H1 (cell line): Measurements from ENCODE around the gene EVX2. TPM values are rescaled to one million over a fixed set of nuclear protein-coding genes. Genes with fewer than 3 reads are reported as not detected.

Source experiments
- CTCF ChIA-PET: fragments of 300-600 bp; sonication (Branson Sonifier 250); formaldehyde crosslinking; loops from one replicate; lab custom pipeline; 2021; ENCODE audit not compliant: partially characterized antibody; lab: Charles Lee
- POLR2A ChIA-PET: fragments of 300-600 bp; sonication (Branson Sonifier 250); formaldehyde crosslinking; loops from one replicate; lab custom pipeline; 2021; ENCODE audit warnings: inconsistent platforms; ENCODE audit not compliant: partially characterized antibody; lab: Charles Lee
- DNase-seq, 2 experiments: peaks; one replicate each; pipeline versions ENCODE4 v3.0.0 to v3.0.0-alpha.2; 2010 to 2022; ENCODE audit warnings: low spot score in 2 of 2, low read depth in 1 of 2, mixed read lengths in 1 of 2
- FAIRE-seq: peaks from 2 replicates; lab custom pipeline; 2011; peaks lifted over from hg19 to GRCh38; lab: Jason Lieb, UNC
- H2AFZ ChIP-seq: 2 replicates; pipeline ENCODE4 v1.8.1; 2012; ENCODE audit warnings: low read length, inconsistent platforms
- H2AK5ac ChIP-seq: 2 replicates; pipeline ENCODE4 v1.6.1; 2013; ENCODE audit warnings: low read depth, low read length
- H2BK120ac ChIP-seq: replicated peaks from 2 replicates; pipeline ENCODE3; 2013; ENCODE audit warnings: low read depth, low read length, inconsistent platforms
- H2BK12ac ChIP-seq: 2 replicates; pipeline ENCODE4 v1.6.1; 2013; ENCODE audit warnings: low read depth, low read length
- H2BK15ac ChIP-seq: 2 replicates; pipeline ENCODE4 v1.6.1; 2013; ENCODE audit warnings: low read length
- H2BK20ac ChIP-seq: 2 replicates; pipeline ENCODE4 v1.6.1; 2013; ENCODE audit warnings: low read length
- H2BK5ac ChIP-seq: 2 replicates; pipeline ENCODE4 v1.6.1; 2013; ENCODE audit warnings: low read depth, low read length
- H3K14ac ChIP-seq: 2 replicates; pipeline ENCODE4 v1.6.1; 2013; ENCODE audit warnings: inconsistent platforms; ENCODE audit not compliant: insufficient read length
- H3K18ac ChIP-seq: 2 replicates; pipeline ENCODE4 v1.6.1; 2013; ENCODE audit warnings: low read length; ENCODE audit errors: extremely low read depth
- H3K23ac ChIP-seq: 2 replicates; pipeline ENCODE4 v1.6.1; 2013; ENCODE audit warnings: inconsistent platforms; ENCODE audit not compliant: insufficient read length
- H3K23me2 ChIP-seq: 2 replicates; pipeline ENCODE4 v1.6.1; 2013; ENCODE audit warnings: low read depth, low read length
- H3K27ac ChIP-seq: 2 replicates; pipeline ENCODE4 v1.6.1; 2011; ENCODE audit warnings: low read depth, low read length, inconsistent platforms
- H3K27me3 ChIP-seq, 4 experiments: replicated peaks in 1 of 4; 1 replicate in 1 of 4; 2 replicates in 3 of 4; pipeline versions ENCODE4 v1.6.1 to v1.8.1; 2011 to 2013; ENCODE audit warnings: low read length in 3 of 4, mild to moderate bottlenecking in 3 of 4, inconsistent platforms in 2 of 4, mixed read lengths in 2 of 4, moderate library complexity in 1 of 4; ENCODE audit not compliant: control insufficient read depth in 3 of 4, insufficient read depth in 3 of 4; ENCODE audit errors: extremely low read depth in 1 of 4
- H3K36me3 ChIP-seq, 4 experiments: 2 replicates each; pipeline versions ENCODE4 v1.6.1 to v1.8.1; 2011 to 2013; ENCODE audit warnings: mild to moderate bottlenecking in 4 of 4, low read length in 3 of 4, moderate library complexity in 2 of 4, control low read depth in 1 of 4, inconsistent platforms in 1 of 4; ENCODE audit not compliant: insufficient read depth in 4 of 4, control insufficient read depth in 2 of 4
- H3K4ac ChIP-seq: replicated peaks from 2 replicates; pipeline ENCODE3; 2013; ENCODE audit warnings: low read length, low read depth, mixed read lengths, inconsistent platforms; ENCODE audit not compliant: insufficient read length
- H3K4me1 ChIP-seq, 4 experiments: replicated peaks in 1 of 4; 1 replicate in 1 of 4; 2 replicates in 3 of 4; pipeline versions ENCODE4 v1.6.1 to v1.8.1; 2011 to 2013; ENCODE audit warnings: low read length in 3 of 4, inconsistent platforms in 2 of 4, mixed read lengths in 1 of 4; ENCODE audit not compliant: insufficient read depth in 4 of 4, control insufficient read depth in 3 of 4
- H3K4me2 ChIP-seq, 2 experiments: 2 replicates each; pipeline versions ENCODE4 v1.6.1 to v1.8.1; 2011 to 2013; ENCODE audit warnings: low read depth in 2 of 2, low read length in 2 of 2, control low read depth in 1 of 2, inconsistent platforms in 1 of 2, mild to moderate bottlenecking in 1 of 2; ENCODE audit not compliant: insufficient read depth in 1 of 2
- H3K4me3 ChIP-seq, 4 experiments: fragments of 200-600, 300-600 bp in 1 of 4; sonication (generic), shearing (Covaris generic), sonication (Bioruptor Twin) in 1 of 4; 2 replicates each; pipeline versions ENCODE4 v1.5.1 to v1.8.1; 2011 to 2016; ENCODE audit warnings: low read length in 4 of 4, low read depth in 3 of 4, control low read depth in 2 of 4, inconsistent platforms in 2 of 4, mild to moderate bottlenecking in 2 of 4, mixed read lengths in 1 of 4, moderate library complexity in 1 of 4; ENCODE audit not compliant: insufficient read depth in 2 of 4; ENCODE audit errors: extremely low read depth in 1 of 4
- H3K56ac ChIP-seq: replicated peaks from 2 replicates; pipeline ENCODE3; 2013; ENCODE audit warnings: low read depth, mild to moderate bottlenecking, mixed read lengths, low read length, inconsistent platforms; ENCODE audit not compliant: insufficient read length
- H3K79me1 ChIP-seq: 2 replicates; pipeline ENCODE4 v1.6.1; 2013; ENCODE audit warnings: low read depth, low read length, control low read depth
- H3K79me2 ChIP-seq, 2 experiments: 2 replicates each; pipeline versions ENCODE4 v1.6.1 to v1.8.1; 2012 to 2013; ENCODE audit warnings: low read length in 2 of 2, mild to moderate bottlenecking in 2 of 2, inconsistent platforms in 1 of 2; ENCODE audit not compliant: insufficient read depth in 2 of 2, control insufficient read depth in 1 of 2
- H3K9ac ChIP-seq, 4 experiments: replicated peaks in 1 of 4; 1 replicate in 1 of 4; 2 replicates in 3 of 4; pipeline versions ENCODE4 v1.6.1 to v1.8.1; 2011 to 2013; ENCODE audit warnings: low read depth in 3 of 4, low read length in 3 of 4, control low read depth in 2 of 4, mild to moderate bottlenecking in 2 of 4, moderate library complexity in 2 of 4, inconsistent platforms in 1 of 4; ENCODE audit errors: extremely low read depth in 1 of 4
- H3K9me3 ChIP-seq, 2 experiments: 2 replicates each; pipeline versions ENCODE4 v1.6.1 to v1.8.1; 2012 to 2013; ENCODE audit warnings: mild to moderate bottlenecking in 2 of 2, moderate library complexity in 2 of 2, control low read depth in 1 of 2, inconsistent platforms in 1 of 2, low read depth in 1 of 2, low read length in 1 of 2, mixed read lengths in 1 of 2; ENCODE audit not compliant: insufficient read depth in 2 of 2
- H4K20me1 ChIP-seq, 2 experiments: replicated peaks in 1 of 2; 2 replicates each; pipeline versions ENCODE3 to v1.8.1; 2011 to 2013; ENCODE audit warnings: inconsistent platforms in 2 of 2, low read length in 2 of 2, mild to moderate bottlenecking in 1 of 2; ENCODE audit not compliant: insufficient read depth in 2 of 2, control insufficient read depth in 1 of 2
- H4K5ac ChIP-seq: 2 replicates; pipeline ENCODE4 v1.6.1; 2013; ENCODE audit warnings: low read length, low read depth, mixed read lengths, inconsistent platforms; ENCODE audit not compliant: insufficient read length
- H4K8ac ChIP-seq: 2 replicates; pipeline ENCODE4 v1.8.0; 2013; ENCODE audit warnings: mild to moderate bottlenecking, moderate library complexity, low read length, inconsistent platforms; ENCODE audit not compliant: insufficient read depth; ENCODE audit errors: extremely low read depth
- H4K91ac ChIP-seq: replicated peaks from 2 replicates; pipeline ENCODE3; 2013; ENCODE audit warnings: low read length, mixed read lengths, inconsistent platforms; ENCODE audit not compliant: insufficient read length
- ASH2L ChIP-seq: fragments of 200-600, 300-600 bp; sonication (generic); IDR thresholded peaks from one replicate; pipeline ENCODE4 v1.7.1; 2017; ENCODE audit warnings: low read length
- CHD1 ChIP-seq: IDR thresholded peaks from 2 replicates; pipeline ENCODE4 v1.6.1; 2012; ENCODE audit warnings: low read depth, low read length, improper control_type of control experiment
- CHD2 ChIP-seq: IDR thresholded peaks from 2 replicates; pipeline ENCODE4 v1.6.1; 2012; ENCODE audit warnings: low read length, improper control_type of control experiment
- CREB1 ChIP-seq: IDR thresholded peaks from 2 replicates; pipeline ENCODE4 v1.6.1; 2012; ENCODE audit warnings: inconsistent platforms
- E2F6 ChIP-seq: IDR thresholded peaks from 2 replicates; pipeline ENCODE4 v1.6.1; 2012; ENCODE audit warnings: inconsistent platforms
- FOSL1 ChIP-seq: IDR thresholded peaks from 2 replicates; pipeline ENCODE4 v1.6.1; 2011; ENCODE audit warnings: mild to moderate bottlenecking, low read depth, low read length, moderate library complexity; ENCODE audit not compliant: insufficient read depth
- HDAC2 ChIP-seq, 2 experiments: fragments of 300-600 bp in 1 of 2; sonication (generic) in 1 of 2; IDR thresholded peaks; 2 replicates each; pipeline ENCODE4 v1.6.1; 2011 to 2012; ENCODE audit warnings: low read depth in 2 of 2, low read length in 2 of 2, mild to moderate bottlenecking in 2 of 2, moderate library complexity in 2 of 2, borderline replicate concordance in 1 of 2, inconsistent platforms in 1 of 2
- HDAC6 ChIP-seq: IDR thresholded peaks from one replicate; pipeline ENCODE4 v1.7.1; 2012; ENCODE audit warnings: low read depth, mild to moderate bottlenecking, inconsistent platforms, low read length, moderate library complexity
- SP2 ChIP-seq: IDR thresholded peaks from 2 replicates; pipeline ENCODE4 v1.6.1; 2012; ENCODE audit warnings: mild to moderate bottlenecking, low read length, inconsistent platforms
- SUZ12 ChIP-seq: fragments of 200-600 bp; sonication (generic); IDR thresholded peaks from 2 replicates; pipeline ENCODE4 v1.6.1; 2012; ENCODE audit warnings: mild to moderate bottlenecking, inconsistent platforms, low read length, moderate library complexity, mixed read lengths
- TBP ChIP-seq: IDR thresholded peaks from 2 replicates; pipeline ENCODE4 v1.6.1; 2011; ENCODE audit warnings: low read depth, low read length, improper control_type of control experiment
- WGBS, 2 experiments: shearing (Covaris generic) in 1 of 2; methylation state at CpG; one replicate each; pipeline versions ENCODE4 v1.1.6 to v1.1.7; 2013 to 2015; ENCODE audit warnings: low lambda C conversion rate in 2 of 2, mixed read lengths in 2 of 2, inconsistent platforms in 1 of 2, low coverage in 1 of 2, missing lambda C conversion rate in 1 of 2; ENCODE audit not compliant: insufficient replicate concordance in 2 of 2, insufficient coverage in 1 of 2, insufficient read length in 1 of 2; ENCODE audit errors: extremely low coverage in 1 of 2, missing lambda C conversion rate in 1 of 2; 5-methylcytosine and 5-hydroxymethylcytosine counted together
- polyA plus RNA-seq, 7 experiments: library from polyadenylated mRNA; depleted of rRNA in 3 of 7; stranded (reverse) in 5 of 7; unstranded in 2 of 7; fragments of >200 nt in 5 of 7; fragments of 200-250 nt in 2 of 7; gene quantifications; 1 replicate in 5 of 7; 2 replicates in 1 of 7; 4 replicates in 1 of 7; pipeline versions ENCODE4 v1.2.1 to v1.2.3, GENCODE V29; 2011 to 2013; ENCODE audit warnings: missing spikeins in 2 of 7, mixed read lengths in 2 of 7
- total RNA-seq: library from RNA; stranded (reverse); fragmentation: NEBNext Ultra II Directional; extraction: Animal tissue kit (Norgen Biotek cat#: 25700); gene quantifications from 2 replicates; pipeline ENCODE4 v1.2.1, GENCODE V29; 2021

The EVX2 gene
- total and polyA plus RNA-seq, 2 of the 8 experiments (the other 6 are each of a cell fraction or from before 2014, with no cell fraction given) = not detected

DNA sequence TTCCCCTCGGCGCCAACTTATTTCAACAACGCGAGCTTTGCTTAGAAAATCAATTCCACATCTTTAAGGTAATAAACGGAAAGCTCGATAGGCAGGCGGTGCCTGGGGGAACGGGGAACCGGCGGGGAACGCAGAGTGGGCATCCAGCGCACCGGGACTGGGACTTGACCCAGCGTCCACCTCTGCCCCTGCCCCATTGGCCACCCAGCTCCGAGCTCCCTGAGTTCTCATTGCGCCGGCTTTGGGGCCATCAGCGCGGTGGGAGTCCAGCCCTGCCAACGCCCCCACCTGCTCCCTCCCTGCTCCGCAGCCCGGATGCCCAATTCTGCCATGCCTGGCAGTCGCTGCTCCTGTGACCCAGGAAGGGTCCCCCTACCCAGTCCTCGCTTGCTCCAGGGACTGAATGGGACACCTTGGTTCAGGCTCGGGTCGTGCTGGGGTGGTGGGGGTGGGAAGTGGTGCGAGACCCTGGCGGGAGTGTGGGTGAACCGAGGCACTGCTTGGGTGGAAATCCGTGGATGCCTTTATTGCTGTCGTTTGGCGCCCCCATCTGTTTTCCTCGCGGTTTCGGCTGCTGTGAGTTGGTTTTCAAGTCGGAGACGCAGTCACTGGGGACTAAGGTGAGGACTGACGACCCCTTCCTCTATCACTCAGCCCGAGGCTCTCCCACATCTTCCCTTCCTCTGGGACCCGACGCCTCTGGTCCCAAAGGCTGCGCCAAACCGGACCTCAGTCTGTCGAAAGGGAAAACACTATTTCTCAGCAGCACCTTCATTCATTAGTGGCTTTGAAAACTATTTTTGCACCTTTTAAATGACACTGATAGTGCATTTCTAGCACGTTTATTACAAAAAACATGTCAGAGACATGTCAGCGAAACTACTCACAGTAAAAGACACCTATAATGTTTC lies 2.4 kb upstream of the EVX2 start:
- no peak overlapping the region for H3K9ac ChIP-seq
- peaks cover 15 to 35% of the 10 kb centered on the region in 2 experiments for H4K20me1 ChIP-seq
- H3K9me3 ChIP-seq = no peaks in the 10 kb centered on the region
- H3K4ac ChIP-seq = no peak overlapping the region
- H3K18ac ChIP-seq = no peak overlapping the region
- FAIRE-seq = no peak
- H2BK15ac ChIP-seq = no peak overlapping the region
- CTCF ChIA-PET = interaction anchor here (0.7 to 7.8 kb wide), 25 partner anchors 10 to 833 kb away, joined by 3 to 130 read pairs (median 3); partner anchors contain the start of gene HOXD12
- 4% methylated on average over 45 of the region's 46 CpGs; no CpG with 5 or more reads in 1 of the 2 experiments for WGBS, 2 experiments
- H4K91ac ChIP-seq = no peak overlapping the region
- H3K4me2 ChIP-seq = peak overlapping the region; percentile 4 to 69
- H3K27ac ChIP-seq = no peak overlapping the region
- H2BK20ac ChIP-seq = no peak overlapping the region
- H2BK12ac ChIP-seq = no peak overlapping the region
- no peak overlapping the region for H2AFZ ChIP-seq
- H2BK5ac ChIP-seq = no peak overlapping the region
- H4K5ac ChIP-seq = no peak overlapping the region
- no peak overlapping the region for H3K14ac ChIP-seq
- no peaks in the 10 kb centered on the region for H3K79me1 ChIP-seq
- no peaks in the 10 kb centered on the region for H3K79me2 ChIP-seq
- peaks cover 0 to 7% (median 0%) of the 10 kb centered on the region in 4 experiments; a peak in 1 of 8 replicates for H3K36me3 ChIP-seq
- peak in 1 of 2 experiments; percentile 73 for DNase-seq
- H3K4me3 ChIP-seq = peak overlapping the region in 3 of 4 experiments; percentile 1 to 52 (median 14); a peak in 4 of 8 replicates
- peaks cover 97 to 100% (median 100%) of the 10 kb centered on the region in 4 experiments for H3K27me3 ChIP-seq
- POLR2A ChIA-PET = interaction anchor here (1.7 kb wide), 1 partner anchor 10 kb away, joined by 8 read pairs; no protein-coding TSS in a partner anchor
- peaks cover 2% of the 10 kb centered on the region; the same call in 1 of the 2 replicates for H3K23me2 ChIP-seq
- H3K4me1 ChIP-seq = peaks cover 0 to 19% (median 8%) of the 10 kb centered on the region in 4 experiments; a peak in 5 of 7 replicates
- H3K56ac ChIP-seq = no peak overlapping the region
- H3K23ac ChIP-seq = no peak overlapping the region
- peak overlapping the region; percentile 18; the same call in 1 of the 2 replicates for H4K8ac ChIP-seq
- H2AK5ac ChIP-seq = no peak overlapping the region
- H2BK120ac ChIP-seq = no peak overlapping the region
- TF ChIP-seq CREB1 (no peak), FOSL1 (no peak), SUZ12 (peak; percentile 45), CHD2 (no peak), ASH2L (no peak), CHD1 (no peak), SP2 (no peak), E2F6 (no peak), HDAC6 (no peak), TBP (no peak), HDAC2 (IDR thresholded peaks at IDR 0.05; ENCODE audit: borderline replicate concordance in 1 of 2, low read depth in 2 of 2, low read length in 2 of 2) (peak; percentile 13 to 71; a peak in 1 of 4 replicates)
